Smooth muscle cell (in vitro differentiated cells): ENCODE results near the gene PKNOX1. TPM values are rescaled to one million over a fixed set of nuclear protein-coding genes. Genes with fewer than 3 reads are reported as not detected.
"Not testable (repeated sequence)": the region's sequence is repeated elsewhere in the genome, so short reads cannot be mapped to it uniquely, and the experiment has no call there.

Experiments used
- DNase-seq: peaks from one replicate; lab custom pipeline; 2025; ENCODE audit not compliant: unreplicated experiment; lab: John Stamatoyannopoulos, UW
- H2AFZ ChIP-seq: fragments of 200-600 bp; sonication (generic); 2 replicates; pipeline ENCODE4 v1.6.0; 2016; ENCODE audit warnings: antibody characterized with exemption, low read depth, mild to moderate bottlenecking
- H3F3A ChIP-seq: fragments of 200-600 bp; sonication (generic); 2 replicates; pipeline ENCODE4 v1.6.0; 2017; ENCODE audit warnings: antibody characterized with exemption, low read depth
- H3K27ac ChIP-seq: fragments of 200-600 bp; sonication (generic); 2 replicates; pipeline ENCODE4 v1.5.1; 2016; ENCODE audit warnings: low read depth, mild to moderate bottlenecking
- H3K27me3 ChIP-seq: fragments of 200-600 bp; sonication (generic); 2 replicates; pipeline ENCODE4 v1.6.1; 2016; ENCODE audit warnings: low read depth, mild to moderate bottlenecking
- H3K36me3 ChIP-seq: fragments of 200-600 bp; sonication (generic); 2 replicates; pipeline ENCODE4 v1.5.1; 2016; ENCODE audit warnings: low read depth
- H3K4me1 ChIP-seq: fragments of 200-600 bp; sonication (generic); 2 replicates; pipeline ENCODE4 v1.5.1; 2016; ENCODE audit warnings: low read depth
- H3K4me2 ChIP-seq: fragments of 200-600 bp; sonication (generic); 2 replicates; pipeline ENCODE4 v1.6.0; 2016; ENCODE audit warnings: mild to moderate bottlenecking
- H3K4me3 ChIP-seq: fragments of 200-600 bp; sonication (generic); 2 replicates; pipeline ENCODE4 v1.5.1; 2016; ENCODE audit warnings: mild to moderate bottlenecking
- H3K79me2 ChIP-seq: fragments of 200-600 bp; sonication (generic); 2 replicates; pipeline ENCODE4 v1.6.0; 2016; ENCODE audit warnings: low read depth, mild to moderate bottlenecking
- H3K9ac ChIP-seq: fragments of 200-600 bp; sonication (generic); 2 replicates; pipeline ENCODE4 v1.6.0; 2016; ENCODE audit warnings: low read depth
- H3K9me3 ChIP-seq: fragments of 200-600 bp; sonication (generic); replicated peaks from 2 replicates; pipeline ENCODE4 v1.5.1; 2016; ENCODE audit warnings: low read depth
- H4K20me1 ChIP-seq: fragments of 200-600 bp; sonication (generic); 2 replicates; pipeline ENCODE4 v1.6.0; 2016; ENCODE audit warnings: low read depth
- WGBS: methylation state at CpG from one replicate; pipeline ENCODE4 v1.1.7; 2016; ENCODE audit warnings: low lambda C conversion rate; 5-methylcytosine and 5-hydroxymethylcytosine counted together
- polyA plus RNA-seq: library from polyadenylated mRNA; unstranded; fragments of >200 nt; fragmentation: Nextera tagmentation; extraction: Ambion mirVana; gene quantifications from 2 replicates; pipeline ENCODE4 v1.2.1, GENCODE V29; 2016
- total RNA-seq: library from RNA; depleted of rRNA; stranded (reverse); fragments of >200 nt; gene quantifications from 2 replicates; pipeline ENCODE4 v1.2.3, GENCODE V29; 2014
- TF ChIP-seq, protein P1 (sequence below): fragments of 200-600 bp; sonication (generic); IDR thresholded peaks from 2 replicates; pipeline ENCODE4 v1.5.1; 2017; ENCODE audit warnings: borderline replicate concordance, mild to moderate bottlenecking, antibody characterized with exemption; ENCODE audit not compliant: insufficient read depth, poor library complexity, severe bottlenecking

PKNOX1 gene
- total and polyA plus RNA-seq, 2 experiments from 2014 or later, result 20.4 to 28.5 TPM

DNA sequence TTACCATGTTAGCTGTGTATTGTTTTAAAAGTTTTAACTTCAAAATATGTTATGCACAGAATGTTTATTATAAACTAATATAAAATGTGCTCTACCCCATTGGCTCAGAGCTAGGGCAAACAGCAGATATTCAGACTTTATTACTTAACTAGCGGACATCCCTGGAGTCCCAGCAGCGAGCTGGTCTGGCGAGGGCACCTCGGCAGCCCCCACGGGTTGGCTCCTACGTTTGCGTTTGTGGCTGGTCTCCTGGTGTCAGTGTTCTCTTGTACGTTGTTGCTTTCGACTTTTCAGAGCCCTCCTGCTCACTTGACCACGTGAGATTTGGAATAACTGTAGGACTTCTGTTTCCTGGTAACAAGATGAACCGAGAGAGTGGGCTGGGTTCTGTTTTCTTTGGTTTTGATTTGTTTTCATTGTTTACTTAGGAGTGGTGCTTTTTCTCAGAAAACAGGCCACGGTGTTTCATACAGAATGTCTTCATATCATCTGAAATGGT, 56.8 kb downstream of the PKNOX1 start:
- Histone ChIP-seq H3K4me1 (peaks cover 6% of the 10 kb centered on the region), H2AFZ (no peak overlapping the region), H3K9me3 (no peaks in the 10 kb centered on the region), H3K79me2 (no peaks in the 10 kb centered on the region), H3F3A (peaks cover 11% of the 10 kb centered on the region), H3K9ac (no peak overlapping the region), H3K4me2 (no peak overlapping the region), H4K20me1 (no peaks in the 10 kb centered on the region), H3K36me3 (no peaks in the 10 kb centered on the region), H3K27me3 (no peaks in the 10 kb centered on the region), H3K27ac (no peak overlapping the region), H3K4me3 (no peak overlapping the region)
- TF ChIP-seq, protein P1, sequence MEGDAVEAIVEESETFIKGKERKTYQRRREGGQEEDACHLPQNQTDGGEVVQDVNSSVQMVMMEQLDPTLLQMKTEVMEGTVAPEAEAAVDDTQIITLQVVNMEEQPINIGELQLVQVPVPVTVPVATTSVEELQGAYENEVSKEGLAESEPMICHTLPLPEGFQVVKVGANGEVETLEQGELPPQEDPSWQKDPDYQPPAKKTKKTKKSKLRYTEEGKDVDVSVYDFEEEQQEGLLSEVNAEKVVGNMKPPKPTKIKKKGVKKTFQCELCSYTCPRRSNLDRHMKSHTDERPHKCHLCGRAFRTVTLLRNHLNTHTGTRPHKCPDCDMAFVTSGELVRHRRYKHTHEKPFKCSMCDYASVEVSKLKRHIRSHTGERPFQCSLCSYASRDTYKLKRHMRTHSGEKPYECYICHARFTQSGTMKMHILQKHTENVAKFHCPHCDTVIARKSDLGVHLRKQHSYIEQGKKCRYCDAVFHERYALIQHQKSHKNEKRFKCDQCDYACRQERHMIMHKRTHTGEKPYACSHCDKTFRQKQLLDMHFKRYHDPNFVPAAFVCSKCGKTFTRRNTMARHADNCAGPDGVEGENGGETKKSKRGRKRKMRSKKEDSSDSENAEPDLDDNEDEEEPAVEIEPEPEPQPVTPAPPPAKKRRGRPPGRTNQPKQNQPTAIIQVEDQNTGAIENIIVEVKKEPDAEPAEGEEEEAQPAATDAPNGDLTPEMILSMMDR, result no peak
- WGBS, result 92% methylated on average over 12 of the region's 12 CpGs
- no peak for DNase-seq

DNA sequence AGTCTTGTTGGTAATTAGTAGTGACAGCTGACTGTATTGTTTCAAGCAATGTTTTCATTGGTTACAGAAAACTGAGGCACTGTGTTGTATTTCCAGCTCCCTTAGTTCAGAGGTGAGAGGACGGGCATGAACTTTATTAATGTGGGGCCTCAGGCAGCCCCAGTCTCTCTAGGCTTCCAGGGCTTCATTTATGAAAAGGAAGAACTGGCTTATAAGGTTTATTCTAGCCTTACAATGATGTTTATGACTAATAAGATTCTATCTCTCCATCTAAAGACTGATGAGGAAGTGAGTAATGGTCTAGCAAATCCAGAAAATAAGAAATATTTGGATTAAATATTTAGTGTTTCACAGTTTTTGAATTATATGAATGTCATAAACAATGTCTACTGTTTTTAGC, 59.7 kb downstream of the PKNOX1 start:
- no peaks in the 10 kb centered on the region for H4K20me1 ChIP-seq
- TF ChIP-seq, protein P1, result no peak

DNA sequence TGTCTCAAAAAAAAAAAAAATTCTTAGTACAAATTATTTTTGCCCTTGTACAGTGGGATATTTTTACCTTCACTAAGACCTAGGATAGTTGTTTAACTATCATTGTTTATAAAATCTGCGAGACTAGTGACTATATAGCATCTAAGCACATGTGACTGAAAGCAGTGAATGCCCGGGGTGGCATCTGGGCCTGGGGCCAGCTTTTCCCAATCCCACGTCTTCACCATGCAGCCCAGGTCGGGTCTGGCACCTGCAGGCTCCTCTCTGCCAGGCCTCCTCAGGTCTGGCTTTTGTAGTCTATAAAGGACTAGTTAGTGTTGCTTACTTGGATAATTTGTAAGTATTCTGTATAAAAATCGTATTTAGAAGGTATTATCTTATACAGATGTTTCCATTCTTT, 60.5 kb downstream of the PKNOX1 start:
- no peak overlapping the region for H3K4me3 ChIP-seq
- H3K9ac ChIP-seq, result no peak overlapping the region
- WGBS, result 82% methylated on average over 5 of the region's 5 CpGs
- H3K27me3 ChIP-seq, result no peaks in the 10 kb centered on the region
- no peaks in the 10 kb centered on the region for H3K4me1 ChIP-seq
- TF ChIP-seq, protein P1, result no peak
- no peak overlapping the region for H2AFZ ChIP-seq
- H3K36me3 ChIP-seq, result no peaks in the 10 kb centered on the region
- H4K20me1 ChIP-seq, result no peaks in the 10 kb centered on the region
- no peak overlapping the region for H3K4me2 ChIP-seq
- no peak overlapping the region for H3K27ac ChIP-seq
- no peaks in the 10 kb centered on the region for H3K79me2 ChIP-seq
- no peaks in the 10 kb centered on the region for H3F3A ChIP-seq
- DNase-seq, result no peak
- no peaks in the 10 kb centered on the region for H3K9me3 ChIP-seq

More for the DNA sequence above, 59.7 kb downstream of the PKNOX1 start:
- no peaks in the 10 kb centered on the region for H3K36me3 ChIP-seq
- H3K4me1 ChIP-seq, result no peaks in the 10 kb centered on the region
- no peaks in the 10 kb centered on the region for H3K9me3 ChIP-seq
- no peaks in the 10 kb centered on the region for H3K79me2 ChIP-seq
- H3F3A ChIP-seq, result no peaks in the 10 kb centered on the region
- no peaks in the 10 kb centered on the region for H3K27me3 ChIP-seq
- WGBS, result 72% methylated on average over 1 of the region's 1 CpG
- no peak overlapping the region for H3K4me3 ChIP-seq
- no peak for DNase-seq
- no peak overlapping the region for H3K9ac ChIP-seq
- H3K27ac ChIP-seq, result no peak overlapping the region
- peak overlapping the region; percentile 16 for H3K4me2 ChIP-seq
- H2AFZ ChIP-seq, result no peak overlapping the region

DNA sequence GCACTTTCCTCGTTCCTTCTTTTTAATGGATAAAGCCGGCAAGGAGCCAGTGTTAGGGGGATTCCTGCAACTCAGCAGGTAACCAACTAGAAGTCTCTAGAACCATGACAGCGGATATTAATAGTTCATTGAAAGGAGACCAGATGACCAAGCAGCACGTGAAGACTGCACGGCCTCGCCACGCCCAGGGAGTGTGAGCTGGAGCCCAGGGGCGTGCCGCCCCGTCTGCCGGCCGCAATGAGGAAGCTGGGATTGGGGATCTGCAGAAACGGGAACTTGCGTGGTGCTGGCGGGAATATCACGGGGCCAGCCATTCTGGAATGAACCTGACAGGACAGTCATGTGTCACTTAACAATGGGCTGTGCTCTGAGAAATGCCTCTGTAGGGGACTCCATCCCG, 62.5 kb downstream of the PKNOX1 start:
- H3K4me1 ChIP-seq, H3K4me3 ChIP-seq, H3K9me3 ChIP-seq, H2AFZ ChIP-seq, DNase-seq, H3F3A ChIP-seq, H3K79me2 ChIP-seq, H3K9ac ChIP-seq, H3K27me3 ChIP-seq, H3K4me2 ChIP-seq, H3K36me3 ChIP-seq, H3K27ac ChIP-seq, H4K20me1 ChIP-seq: not testable (repeated sequence)
- WGBS, result no CpG with 5 or more reads among the region's 17 CpGs

DNA sequence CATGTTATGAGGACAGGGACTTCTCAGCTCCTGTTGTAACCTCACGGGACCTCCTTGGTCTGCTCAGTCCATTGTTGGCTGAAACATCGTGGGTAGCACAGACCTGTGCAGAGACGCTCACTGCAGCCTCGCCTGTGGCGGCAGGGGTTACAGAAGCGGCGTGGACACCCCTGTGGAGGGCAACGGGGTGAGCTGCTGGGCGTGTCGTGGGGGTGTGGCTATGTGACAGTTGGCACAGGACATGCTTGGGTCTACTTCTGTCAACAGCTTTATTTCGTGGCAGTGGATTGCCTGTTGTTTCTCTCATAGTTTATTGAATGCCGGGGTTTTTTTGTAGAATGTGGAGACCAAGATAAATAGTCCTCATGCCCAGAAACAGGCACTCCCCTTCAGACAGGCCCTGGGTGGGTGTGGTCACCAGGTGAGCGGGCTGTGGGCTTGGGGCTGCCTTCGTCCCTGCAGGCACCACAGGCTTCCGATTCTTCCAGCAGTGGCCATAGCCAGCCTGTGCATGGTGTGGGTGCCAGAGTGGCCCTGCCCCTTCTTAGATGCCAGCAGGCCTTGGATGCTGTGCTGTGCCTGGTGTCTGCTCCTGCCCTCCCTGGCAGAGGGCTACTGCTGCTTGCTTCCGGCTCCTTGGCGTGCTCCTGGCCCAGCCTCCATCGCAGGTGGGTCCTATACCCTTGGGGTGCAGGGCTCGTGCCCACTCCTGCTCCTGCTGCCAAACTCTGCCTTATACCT, 63.7 kb downstream of the PKNOX1 start:
- not testable (repeated sequence) for H2AFZ ChIP-seq, H4K20me1 ChIP-seq, H3K4me1 ChIP-seq, H3F3A ChIP-seq, H3K4me2 ChIP-seq, H3K9me3 ChIP-seq, H3K27ac ChIP-seq, H3K79me2 ChIP-seq, H3K4me3 ChIP-seq, H3K36me3 ChIP-seq, H3K27me3 ChIP-seq, H3K9ac ChIP-seq, DNase-seq
- 94% methylated on average over 13 of the region's 19 CpGs for WGBS

DNA sequence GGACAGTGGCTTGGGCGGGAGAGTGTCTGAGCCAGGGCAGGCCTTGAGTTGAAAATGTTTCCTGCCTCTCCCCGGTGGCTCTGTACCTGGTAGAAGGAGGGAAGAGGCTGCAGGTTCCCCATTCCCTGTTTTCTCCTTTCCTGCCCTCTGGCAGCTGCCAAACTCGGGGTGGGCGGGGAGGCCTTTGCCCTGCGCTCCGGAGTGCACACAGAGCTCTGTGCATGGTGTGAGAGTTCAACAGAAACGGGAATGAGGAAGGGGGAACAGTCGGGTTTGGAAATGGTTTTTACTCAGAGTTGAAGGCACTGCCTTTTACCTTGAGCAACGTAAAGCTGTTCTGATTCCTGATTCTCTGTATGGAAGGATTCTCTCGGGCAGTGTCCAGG, 64.3 kb downstream of the PKNOX1 start:
- not testable (repeated sequence) for H3F3A ChIP-seq, H3K36me3 ChIP-seq, H4K20me1 ChIP-seq, H3K79me2 ChIP-seq, H2AFZ ChIP-seq, H3K27me3 ChIP-seq, H3K4me2 ChIP-seq, H3K27ac ChIP-seq, H3K4me1 ChIP-seq, H3K9me3 ChIP-seq, DNase-seq, H3K4me3 ChIP-seq, H3K9ac ChIP-seq
- 97% methylated on average over 5 of the region's 10 CpGs for WGBS
